Myocyte (in vitro differentiated cells): ENCODE results near the gene SCARB1. TPM values are rescaled to one million over a fixed set of nuclear protein-coding genes. Genes with fewer than 3 reads are reported as not detected.

ENCODE experiments used
- DNase-seq: peaks from one replicate; pipeline ENCODE4 v3.0.0-alpha.2; 2012; ENCODE audit warnings: low read depth
- total RNA-seq: library from RNA; depleted of rRNA; stranded (reverse); fragments of >200 nt; gene quantifications from 2 replicates; pipeline ENCODE4 v1.2.3, GENCODE V29; 2014

SCARB1 gene
- total RNA-seq, 1 donor from 2014 or later: 8.1 TPM

- no peak for DNase-seq
Measured at GRCh38 chr12:124734224-124734788, 129.4 kb downstream of the SCARB1 start.

- no peak for DNase-seq
Measured at GRCh38 chr12:124733086-124733485, 130.6 kb downstream of the SCARB1 start.

GRCh38 chr12:124732275-124733075 is 131.2 kb downstream of the SCARB1 start:
- DNase-seq: no peak

- no peak for DNase-seq
Measured at GRCh38 chr12:124731869-124732268, 131.8 kb downstream of the SCARB1 start.

GRCh38 chr12:124730455-124730932 is 133.2 kb downstream of the SCARB1 start:
- DNase-seq: peak; percentile 71

GRCh38 chr12:124727922-124728321 is 135.7 kb downstream of the SCARB1 start:
- DNase-seq: no peak

- no peak for DNase-seq
Measured at GRCh38 chr12:124727264-124727800, 136.3 kb downstream of the SCARB1 start.

Other genes with a start within 250 kb of the SCARB1 start
- 1,389 and 1,606 TPM in 2 replicates for gene UBC, start 50.8 kb upstream of the SCARB1 start, total RNA-seq
- 19.4 and 20.0 TPM in 2 replicates for gene DHX37, start 125.3 kb upstream of the SCARB1 start, total RNA-seq
- gene BRI3BP, start 129.8 kb upstream of the SCARB1 start, total RNA-seq: 1.8 and 2.5 TPM in 2 replicates
- 12.2 and 12.5 TPM in 2 replicates for gene AACS, start 201.6 kb upstream of the SCARB1 start, total RNA-seq